ENCODE results near the gene PARP4. TPM values are rescaled to one million over a fixed set of nuclear protein-coding genes. Genes with fewer than 3 reads are reported as not detected.

Gene PARP4
- total RNA-seq, 2 experiments from 2014 or later, result 29.5 to 29.6 TPM

GRCh38 chr13:24528816-24529398, 16.3 kb upstream of the PARP4 start:
- TF ChIP-seq CTCF (IDR thresholded peaks at IDR 0.05), result no peak
- H3K36me3 ChIP-seq (ENCODE audit: insufficient read depth, low read length), result no peaks in the 10 kb centered on the region

GRCh38 chr13:24527266-24527775, 14.7 kb upstream of the PARP4 start:
- H3K36me3 ChIP-seq (ENCODE audit: insufficient read depth, low read length), result no peaks in the 10 kb centered on the region
- peaks cover 8 to 21% of the 10 kb centered on the region in 2 experiments for H3K27me3 ChIP-seq (ENCODE audit: control insufficient read depth in 1 of 2, insufficient read depth in 2 of 2, low read length in 2 of 2)
- H3K4me1 ChIP-seq (ENCODE audit: insufficient read depth, low read length), result no peaks in the 10 kb centered on the region
- ChIA-PET CTCF (interaction anchor here (0.6 kb wide), 1 partner anchor 15 kb away, joined by 3 read pairs; no protein-coding TSS in a partner anchor), POLR2A (no interaction called here)
- intact Hi-C loops (cut with DNase I, micrococcal nuclease), result no loop called here
- no peaks in the 10 kb centered on the region for H3K9me3 ChIP-seq (ENCODE audit: control insufficient read depth in 1 of 2, insufficient read depth in 1 of 2, low read length in 2 of 2)
- no peak overlapping the region for H3K4me3 ChIP-seq (ENCODE audit: low read length)
- Mint-ChIP-seq H3K9me3 (no peaks in the 10 kb centered on the region), H3K4me1 (ENCODE audit: low read depth) (no peaks in the 10 kb centered on the region), H3K27me3 (peaks cover 45% of the 10 kb centered on the region), H3K4me3 (no peak overlapping the region), H3K27ac (no peak overlapping the region), H3K36me3 (ENCODE audit: low read depth) (no peaks in the 10 kb centered on the region)
- TF ChIP-seq CTCF (IDR thresholded peaks at IDR 0.05), result no peak
- DNase-seq (no peak), ATAC-seq (ENCODE audit: poor library complexity) (no peak)
- H3K27ac ChIP-seq (ENCODE audit: low read depth in 1 of 2, low read length in 2 of 2), result no peak overlapping the region

More at GRCh38 chr13:24528816-24529398, 16.3 kb upstream of the PARP4 start:
- H3K4me3 ChIP-seq (ENCODE audit: low read length), result no peak overlapping the region
- ChIA-PET CTCF (no interaction called here), POLR2A (no interaction called here)
- H3K4me1 ChIP-seq (ENCODE audit: insufficient read depth, low read length), result no peaks in the 10 kb centered on the region
- no peak for ATAC-seq (ENCODE audit: poor library complexity)
- H3K9me3 ChIP-seq (ENCODE audit: control insufficient read depth in 1 of 2, insufficient read depth in 1 of 2, low read length in 2 of 2), result no peaks in the 10 kb centered on the region
- intact Hi-C loops (cut with DNase I, micrococcal nuclease), result no loop called here
- H3K27ac Mint-ChIP-seq, result no peak overlapping the region
- no peaks in the 10 kb centered on the region for H3K9me3 Mint-ChIP-seq
- H3K27ac ChIP-seq (ENCODE audit: low read depth in 1 of 2, low read length in 2 of 2), result no peak overlapping the region
- no peak for DNase-seq
- peaks cover 57% of the 10 kb centered on the region for H3K27me3 Mint-ChIP-seq
- H3K27me3 ChIP-seq (ENCODE audit: control insufficient read depth in 1 of 2, insufficient read depth in 2 of 2, low read length in 2 of 2), result peaks cover 8 to 21% of the 10 kb centered on the region in 2 experiments
- no peaks in the 10 kb centered on the region for H3K36me3 Mint-ChIP-seq (ENCODE audit: low read depth)
- no peak overlapping the region for H3K4me3 Mint-ChIP-seq
- H3K4me1 Mint-ChIP-seq (ENCODE audit: low read depth), result no peaks in the 10 kb centered on the region

GRCh38 chr13:24520733-24521132, 8.2 kb upstream of the PARP4 start:
- Histone ChIP-seq H3K36me3 (ENCODE audit: insufficient read depth, low read length) (no peaks in the 10 kb centered on the region), H3K4me1 (ENCODE audit: insufficient read depth, low read length) (no peaks in the 10 kb centered on the region), H3K9me3 (ENCODE audit: control insufficient read depth in 1 of 2, insufficient read depth in 1 of 2, low read length in 2 of 2) (no peaks in the 10 kb centered on the region), H3K4me3 (ENCODE audit: low read length) (no peak overlapping the region), H3K27me3 (ENCODE audit: control insufficient read depth in 1 of 2, insufficient read depth in 2 of 2, low read length in 2 of 2) (no peaks in the 10 kb centered on the region), H3K27ac (ENCODE audit: low read depth in 1 of 2, low read length in 2 of 2) (no peak overlapping the region)
- ChIA-PET POLR2A (interaction anchor here (0.6 kb wide), 1 partner anchor 45 kb away, joined by 4 read pairs; no protein-coding TSS in a partner anchor), CTCF (no interaction called here)
- Mint-ChIP-seq H3K27ac (no peak overlapping the region), H3K27me3 (no peaks in the 10 kb centered on the region), H3K9me3 (no peaks in the 10 kb centered on the region), H3K4me3 (no peak overlapping the region), H3K36me3 (ENCODE audit: low read depth) (no peaks in the 10 kb centered on the region), H3K4me1 (ENCODE audit: low read depth) (no peaks in the 10 kb centered on the region)
- DNase-seq, result no peak
- TF ChIP-seq CTCF (IDR thresholded peaks at IDR 0.05), result no peak
- intact Hi-C loops (cut with DNase I, micrococcal nuclease), result no loop called here
- ATAC-seq (ENCODE audit: poor library complexity), result no peak

All from CD4-positive, alpha-beta T cell (primary cell).